ENCODE measurements around the gene CLMP. TPM values are rescaled to one million over a fixed set of nuclear protein-coding genes. Genes with fewer than 3 reads are reported as not detected.

Gene CLMP
- polyA plus RNA-seq, 1 donor (not counting 4 experiments of a cell fraction or from before 2014, with no cell fraction given), result 2.7 TPM

- no peak for TF ChIP-seq EZH2 (IDR thresholded peaks at IDR 0.05; ENCODE audit: low read length)
- TF ChIP-seq, protein P1, sequence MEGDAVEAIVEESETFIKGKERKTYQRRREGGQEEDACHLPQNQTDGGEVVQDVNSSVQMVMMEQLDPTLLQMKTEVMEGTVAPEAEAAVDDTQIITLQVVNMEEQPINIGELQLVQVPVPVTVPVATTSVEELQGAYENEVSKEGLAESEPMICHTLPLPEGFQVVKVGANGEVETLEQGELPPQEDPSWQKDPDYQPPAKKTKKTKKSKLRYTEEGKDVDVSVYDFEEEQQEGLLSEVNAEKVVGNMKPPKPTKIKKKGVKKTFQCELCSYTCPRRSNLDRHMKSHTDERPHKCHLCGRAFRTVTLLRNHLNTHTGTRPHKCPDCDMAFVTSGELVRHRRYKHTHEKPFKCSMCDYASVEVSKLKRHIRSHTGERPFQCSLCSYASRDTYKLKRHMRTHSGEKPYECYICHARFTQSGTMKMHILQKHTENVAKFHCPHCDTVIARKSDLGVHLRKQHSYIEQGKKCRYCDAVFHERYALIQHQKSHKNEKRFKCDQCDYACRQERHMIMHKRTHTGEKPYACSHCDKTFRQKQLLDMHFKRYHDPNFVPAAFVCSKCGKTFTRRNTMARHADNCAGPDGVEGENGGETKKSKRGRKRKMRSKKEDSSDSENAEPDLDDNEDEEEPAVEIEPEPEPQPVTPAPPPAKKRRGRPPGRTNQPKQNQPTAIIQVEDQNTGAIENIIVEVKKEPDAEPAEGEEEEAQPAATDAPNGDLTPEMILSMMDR (optimal IDR thresholded peaks at IDR 0.05 in 1 of 3, IDR thresholded peaks at IDR 0.05 in 1 of 3, conservative IDR thresholded peaks at IDR 0.05 in 1 of 3; ENCODE audit: extremely low read depth in 1 of 3, insufficient read depth in 2 of 3, low read length in 3 of 3), result no peak
- H3K27me3 ChIP-seq (ENCODE audit: control insufficient read depth, extremely low read depth, insufficient read depth, low read length), result no peaks in the 10 kb centered on the region
- DNase-seq (ENCODE audit: low read depth, low spot score), result no peak
- H2AFZ ChIP-seq (ENCODE audit: control insufficient read depth, low read length), result no peak overlapping the region
- H3K9ac ChIP-seq (ENCODE audit: control insufficient read depth, extremely low read depth, insufficient read depth, low read length), result no peak overlapping the region
- H3K79me2 ChIP-seq (ENCODE audit: control insufficient read depth, insufficient read depth, low read length), result no peaks in the 10 kb centered on the region
- dilution Hi-C loops (cut with MboI; ENCODE audit: extremely low pct_ligation_motif_present, low sequenced_read_pairs), result loop anchor here (25.0 kb wide), 1 partner anchor 162 kb away; no protein-coding TSS in a partner anchor
- no peaks in the 10 kb centered on the region for H3K9me1 ChIP-seq (ENCODE audit: control insufficient read depth, extremely low read depth, insufficient read depth, low read length)
- no peak overlapping the region for H3K4me2 ChIP-seq (ENCODE audit: control insufficient read depth, extremely low read depth, insufficient read depth, low read depth, low read length)
- no peaks in the 10 kb centered on the region for H3K9me3 ChIP-seq (ENCODE audit: control insufficient read depth, low read depth, low read length)
- H3K4me3 ChIP-seq (ENCODE audit: control insufficient read depth in 2 of 3, extremely low read depth in 1 of 3, insufficient read depth in 2 of 3, low read depth in 1 of 3, low read length in 3 of 3), result no peak overlapping the region
- H3K4me1 ChIP-seq (ENCODE audit: control insufficient read depth, extremely low read depth, insufficient read depth, low read length), result no peaks in the 10 kb centered on the region
- peaks cover 0 to 4% of the 10 kb centered on the region in 2 experiments for H3K36me3 ChIP-seq (ENCODE audit: control insufficient read depth in 2 of 2, extremely low read depth in 1 of 2, insufficient read depth in 2 of 2, low read length in 2 of 2)
- no peaks in the 10 kb centered on the region for H4K20me1 ChIP-seq (ENCODE audit: control insufficient read depth, extremely low read depth, insufficient read depth, low read length)
- FAIRE-seq, result no peak
- H3K27ac ChIP-seq (ENCODE audit: control insufficient read depth, insufficient read depth, low read length), result no peak overlapping the region
Observed at GRCh38 chr11:123100379-123101085, 94.5 kb downstream of the CLMP start.

- H3K9me3 ChIP-seq (ENCODE audit: control insufficient read depth, low read depth, low read length), result no peaks in the 10 kb centered on the region
- H3K36me3 ChIP-seq (ENCODE audit: control insufficient read depth in 2 of 2, extremely low read depth in 1 of 2, insufficient read depth in 2 of 2, low read length in 2 of 2), result peaks cover 0 to 4% of the 10 kb centered on the region in 2 experiments
- dilution Hi-C loops (cut with MboI; ENCODE audit: extremely low pct_ligation_motif_present, low sequenced_read_pairs), result no loop called here
- DNase-seq (ENCODE audit: low read depth, low spot score) (no peak), FAIRE-seq (no peak)
- no peaks in the 10 kb centered on the region for H3K4me1 ChIP-seq (ENCODE audit: control insufficient read depth, extremely low read depth, insufficient read depth, low read length)
- H3K9me1 ChIP-seq (ENCODE audit: control insufficient read depth, extremely low read depth, insufficient read depth, low read length), result no peaks in the 10 kb centered on the region
- H3K4me2 ChIP-seq (ENCODE audit: control insufficient read depth, extremely low read depth, insufficient read depth, low read depth, low read length), result no peak overlapping the region
- no peak overlapping the region for H2AFZ ChIP-seq (ENCODE audit: control insufficient read depth, low read length)
- TF ChIP-seq, protein P1 (optimal IDR thresholded peaks at IDR 0.05 in 1 of 3, IDR thresholded peaks at IDR 0.05 in 1 of 3, conservative IDR thresholded peaks at IDR 0.05 in 1 of 3; ENCODE audit: extremely low read depth in 1 of 3, insufficient read depth in 2 of 3, low read length in 3 of 3), result no peak
- no peak for TF ChIP-seq EZH2 (IDR thresholded peaks at IDR 0.05; ENCODE audit: low read length)
- H3K27me3 ChIP-seq (ENCODE audit: control insufficient read depth, extremely low read depth, insufficient read depth, low read length), result no peaks in the 10 kb centered on the region
- no peak overlapping the region for H3K9ac ChIP-seq (ENCODE audit: control insufficient read depth, extremely low read depth, insufficient read depth, low read length)
- H3K27ac ChIP-seq (ENCODE audit: control insufficient read depth, insufficient read depth, low read length), result no peak overlapping the region
- H4K20me1 ChIP-seq (ENCODE audit: control insufficient read depth, extremely low read depth, insufficient read depth, low read length), result no peaks in the 10 kb centered on the region
- no peaks in the 10 kb centered on the region for H3K79me2 ChIP-seq (ENCODE audit: control insufficient read depth, insufficient read depth, low read length)
- H3K4me3 ChIP-seq (ENCODE audit: control insufficient read depth in 2 of 3, extremely low read depth in 1 of 3, insufficient read depth in 2 of 3, low read depth in 1 of 3, low read length in 3 of 3), result no peak overlapping the region
Observed at GRCh38 chr11:123098990-123099389, 96.1 kb downstream of the CLMP start.

Data from keratinocyte (primary cell).